ENCODE data around the gene RTEL1.

Gene RTEL1

DNA sequence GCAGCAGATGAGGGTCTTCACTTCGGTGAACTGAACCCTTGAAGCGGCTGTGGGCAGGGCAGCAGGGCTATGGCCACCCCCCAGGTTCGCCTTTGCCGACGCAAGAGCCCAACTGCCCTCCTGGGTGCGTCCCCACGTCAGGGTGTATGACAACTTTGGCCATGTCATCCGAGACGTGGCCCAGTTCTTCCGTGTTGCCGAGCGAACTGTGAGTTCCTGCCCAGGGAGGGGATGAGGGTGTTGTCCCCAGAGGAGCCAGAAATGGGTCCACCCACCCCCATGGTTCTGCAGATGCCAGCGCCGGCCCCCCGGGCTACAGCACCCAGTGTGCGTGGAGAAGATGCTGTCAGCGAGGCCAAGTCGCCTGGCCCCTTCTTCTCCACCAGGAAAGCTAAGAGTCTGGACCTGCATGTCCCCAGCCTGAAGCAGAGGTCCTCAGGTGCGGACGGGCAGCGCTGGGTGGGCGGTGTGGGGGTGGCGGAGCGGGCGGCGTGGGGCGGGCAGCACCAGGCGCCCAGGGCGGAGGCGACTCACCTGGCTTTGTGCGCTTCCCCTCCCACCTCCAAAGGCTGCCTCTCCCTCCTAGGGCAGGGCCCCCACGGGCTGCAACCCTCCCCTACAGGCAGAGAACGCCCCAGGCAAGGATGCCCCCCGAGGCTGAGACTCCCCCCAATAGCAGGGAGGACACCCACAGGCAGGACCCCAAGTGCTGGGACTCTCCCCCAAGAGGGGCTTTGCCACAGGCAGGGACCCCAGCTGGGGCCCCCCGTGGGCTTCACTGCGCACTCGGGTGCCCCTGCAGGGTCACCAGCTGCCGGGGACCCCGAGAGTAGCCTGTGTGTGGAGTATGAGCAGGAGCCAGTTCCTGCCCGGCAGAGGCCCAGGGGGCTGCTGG is 32.1 kb downstream of the RTEL1 start:
- H3K27me3 ChIP-seq (replicated peaks; ENCODE audit: insufficient read depth, low read length) = no peaks in the 10 kb centered on the region
- TF ChIP-seq, protein P1, sequence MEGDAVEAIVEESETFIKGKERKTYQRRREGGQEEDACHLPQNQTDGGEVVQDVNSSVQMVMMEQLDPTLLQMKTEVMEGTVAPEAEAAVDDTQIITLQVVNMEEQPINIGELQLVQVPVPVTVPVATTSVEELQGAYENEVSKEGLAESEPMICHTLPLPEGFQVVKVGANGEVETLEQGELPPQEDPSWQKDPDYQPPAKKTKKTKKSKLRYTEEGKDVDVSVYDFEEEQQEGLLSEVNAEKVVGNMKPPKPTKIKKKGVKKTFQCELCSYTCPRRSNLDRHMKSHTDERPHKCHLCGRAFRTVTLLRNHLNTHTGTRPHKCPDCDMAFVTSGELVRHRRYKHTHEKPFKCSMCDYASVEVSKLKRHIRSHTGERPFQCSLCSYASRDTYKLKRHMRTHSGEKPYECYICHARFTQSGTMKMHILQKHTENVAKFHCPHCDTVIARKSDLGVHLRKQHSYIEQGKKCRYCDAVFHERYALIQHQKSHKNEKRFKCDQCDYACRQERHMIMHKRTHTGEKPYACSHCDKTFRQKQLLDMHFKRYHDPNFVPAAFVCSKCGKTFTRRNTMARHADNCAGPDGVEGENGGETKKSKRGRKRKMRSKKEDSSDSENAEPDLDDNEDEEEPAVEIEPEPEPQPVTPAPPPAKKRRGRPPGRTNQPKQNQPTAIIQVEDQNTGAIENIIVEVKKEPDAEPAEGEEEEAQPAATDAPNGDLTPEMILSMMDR (IDR thresholded peaks at IDR 0.05; ENCODE audit: low read length) = no peak
- no peak for TF ChIP-seq EZH2 (optimal IDR thresholded peaks at IDR 0.05; ENCODE audit: low read depth, low read length)
- TF ChIP-seq EZH2phosphoT487 (IDR thresholded peaks at IDR 0.05; ENCODE audit: low read length) = no peak
- no peaks in the 10 kb centered on the region for H3K4me1 ChIP-seq (ENCODE audit: low read length)
- H3K9me3 ChIP-seq (replicated peaks; ENCODE audit: insufficient read depth, low read length) = no peaks in the 10 kb centered on the region
- H3K36me3 ChIP-seq (replicated peaks; ENCODE audit: insufficient read depth, low read length) = no peaks in the 10 kb centered on the region
- no peak overlapping the region for H3K4me3 ChIP-seq (ENCODE audit: low read length)
- no peaks in the 10 kb centered on the region for H3K79me2 ChIP-seq (ENCODE audit: low read length)
- no peaks in the 10 kb centered on the region for H3K9me2 ChIP-seq (replicated peaks; ENCODE audit: insufficient read depth, low read length)
- no peak for DNase-seq
- no peak overlapping the region for H3K27ac ChIP-seq (ENCODE audit: low read length)
- no peak overlapping the region for H3K9ac ChIP-seq (ENCODE audit: low read length)
- H3F3A ChIP-seq (ENCODE audit: insufficient read depth, low read length) = no peaks in the 10 kb centered on the region
- H4K20me1 ChIP-seq (ENCODE audit: insufficient read depth, low read length) = no peaks in the 10 kb centered on the region
- H3K4me2 ChIP-seq (ENCODE audit: low read depth, low read length) = no peak overlapping the region
- H2AFZ ChIP-seq (ENCODE audit: low read length) = no peak overlapping the region

DNA sequence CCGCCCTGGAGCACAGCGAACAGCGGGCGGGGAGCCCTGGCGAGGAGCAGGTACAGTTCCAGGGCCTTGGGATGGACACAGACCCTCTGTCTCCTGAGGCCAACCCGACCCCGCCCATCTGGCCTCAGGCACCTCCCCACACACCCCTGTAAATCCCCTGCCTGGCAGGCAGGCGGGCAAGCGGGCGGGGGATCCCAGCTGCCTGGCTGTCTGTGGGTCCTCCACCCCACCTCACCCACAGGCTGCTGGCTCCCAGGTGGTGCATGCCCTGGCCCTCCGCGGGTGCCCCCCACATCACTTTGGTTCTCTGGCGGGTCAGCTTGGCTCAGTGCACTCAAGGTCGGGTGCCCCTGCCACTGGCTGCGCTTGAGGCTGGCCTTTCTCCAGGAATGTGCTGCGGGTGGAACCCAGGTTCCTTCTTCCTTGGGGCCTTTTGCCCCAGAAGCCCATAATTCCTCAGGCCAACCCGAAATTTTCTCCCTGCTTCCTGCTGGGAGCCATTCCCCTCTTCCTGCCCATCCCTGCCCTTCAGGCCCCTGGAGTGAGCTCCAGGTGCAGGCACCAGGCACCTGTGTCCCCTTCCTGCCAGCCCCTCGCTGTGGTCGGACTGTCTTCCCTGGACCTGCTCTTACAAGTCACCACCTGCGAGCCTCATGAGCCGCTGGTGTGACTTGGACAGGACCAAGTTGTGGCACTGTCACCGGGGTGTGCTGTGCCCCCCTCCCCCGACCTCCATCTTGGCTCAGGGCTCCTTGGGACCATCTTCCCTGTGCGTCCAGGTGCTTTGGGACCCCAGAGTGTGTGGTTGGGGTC is 33.0 kb downstream of the RTEL1 start:
- no peak overlapping the region for H3K4me2 ChIP-seq (ENCODE audit: low read depth, low read length)
- no peak overlapping the region for H3K27ac ChIP-seq (ENCODE audit: low read length)
- no peaks in the 10 kb centered on the region for H3K4me1 ChIP-seq (ENCODE audit: low read length)
- H3K9ac ChIP-seq (ENCODE audit: low read length) = no peak overlapping the region
- H3K27me3 ChIP-seq (replicated peaks; ENCODE audit: insufficient read depth, low read length) = no peaks in the 10 kb centered on the region
- H3K79me2 ChIP-seq (ENCODE audit: low read length) = no peaks in the 10 kb centered on the region
- TF ChIP-seq EZH2 (optimal IDR thresholded peaks at IDR 0.05; ENCODE audit: low read depth, low read length) (no peak), EZH2phosphoT487 (IDR thresholded peaks at IDR 0.05; ENCODE audit: low read length) (no peak)
- TF ChIP-seq, protein P1 (IDR thresholded peaks at IDR 0.05; ENCODE audit: low read length) = no peak
- H3K36me3 ChIP-seq (replicated peaks; ENCODE audit: insufficient read depth, low read length) = no peaks in the 10 kb centered on the region
- no peaks in the 10 kb centered on the region for H3K9me3 ChIP-seq (replicated peaks; ENCODE audit: insufficient read depth, low read length)
- no peak overlapping the region for H2AFZ ChIP-seq (ENCODE audit: low read length)
- H3K9me2 ChIP-seq (replicated peaks; ENCODE audit: insufficient read depth, low read length) = no peaks in the 10 kb centered on the region
- H3K4me3 ChIP-seq (ENCODE audit: low read length) = no peak overlapping the region
- DNase-seq = no peak
- no peaks in the 10 kb centered on the region for H4K20me1 ChIP-seq (ENCODE audit: insufficient read depth, low read length)
- no peaks in the 10 kb centered on the region for H3F3A ChIP-seq (ENCODE audit: insufficient read depth, low read length)

DNA sequence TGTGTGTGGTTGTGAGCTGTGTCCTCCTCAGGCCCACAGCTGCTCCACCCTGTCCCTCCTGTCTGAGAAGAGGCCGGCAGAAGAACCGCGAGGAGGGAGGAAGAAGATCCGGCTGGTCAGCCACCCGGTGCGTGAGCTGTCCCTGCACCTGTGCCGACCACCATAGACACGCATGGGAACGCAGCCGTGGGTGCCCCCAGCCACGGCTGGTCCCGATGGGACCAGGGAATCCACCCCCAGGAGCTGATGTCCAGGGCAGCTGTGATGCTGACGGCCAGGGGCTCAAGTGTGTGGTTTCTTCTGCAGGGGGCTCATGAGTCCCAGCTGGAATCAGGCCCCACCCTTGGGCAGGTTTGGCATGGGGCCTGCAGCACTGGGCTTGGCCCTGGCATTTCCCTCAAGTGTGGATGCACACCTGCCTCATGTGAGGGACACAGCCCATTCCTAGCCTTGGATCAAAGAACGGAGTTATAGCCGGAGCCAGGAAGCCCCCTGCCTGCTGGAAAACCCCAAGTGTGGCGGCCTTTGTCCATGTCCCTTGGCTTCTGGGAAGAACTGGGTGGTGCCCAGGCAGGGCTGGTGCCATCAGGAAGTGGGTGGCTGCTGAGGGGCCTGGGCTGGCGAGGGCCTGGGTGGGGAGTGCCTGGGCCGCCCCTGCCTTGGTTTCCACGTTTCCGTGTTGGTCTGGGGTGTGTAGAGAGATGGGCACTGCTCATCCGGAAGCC is 33.8 kb downstream of the RTEL1 start:
- H3K36me3 ChIP-seq (replicated peaks; ENCODE audit: insufficient read depth, low read length) = no peaks in the 10 kb centered on the region
- H3K4me2 ChIP-seq (ENCODE audit: low read depth, low read length) = no peak overlapping the region
- no peaks in the 10 kb centered on the region for H3F3A ChIP-seq (ENCODE audit: insufficient read depth, low read length)
- no peak for TF ChIP-seq EZH2 (optimal IDR thresholded peaks at IDR 0.05; ENCODE audit: low read depth, low read length)
- TF ChIP-seq EZH2phosphoT487 (IDR thresholded peaks at IDR 0.05; ENCODE audit: low read length) = no peak
- TF ChIP-seq, protein P1 (IDR thresholded peaks at IDR 0.05; ENCODE audit: low read length) = no peak
- H3K27me3 ChIP-seq (replicated peaks; ENCODE audit: insufficient read depth, low read length) = no peaks in the 10 kb centered on the region
- no peaks in the 10 kb centered on the region for H4K20me1 ChIP-seq (ENCODE audit: insufficient read depth, low read length)
- H3K79me2 ChIP-seq (ENCODE audit: low read length) = no peaks in the 10 kb centered on the region
- no peak overlapping the region for H3K9ac ChIP-seq (ENCODE audit: low read length)
- no peaks in the 10 kb centered on the region for H3K9me2 ChIP-seq (replicated peaks; ENCODE audit: insufficient read depth, low read length)
- H3K9me3 ChIP-seq (replicated peaks; ENCODE audit: insufficient read depth, low read length) = no peaks in the 10 kb centered on the region
- no peak overlapping the region for H3K4me3 ChIP-seq (ENCODE audit: low read length)
- no peak overlapping the region for H2AFZ ChIP-seq (ENCODE audit: low read length)
- no peaks in the 10 kb centered on the region for H3K4me1 ChIP-seq (ENCODE audit: low read length)
- no peak for DNase-seq
- no peak overlapping the region for H3K27ac ChIP-seq (ENCODE audit: low read length)

Data from MM.1S (cell line).